Measurements from ENCODE around the gene MCOLN1. TPM values are rescaled to one million over a fixed set of nuclear protein-coding genes. Genes with fewer than 3 reads are reported as not detected.

Gene MCOLN1
- total and polyA plus RNA-seq, 2 of the 8 experiments (the other 6 are each of a cell fraction or from before 2014, with no cell fraction given): 19.1 to 40.0 TPM

- no peak for TF ChIP-seq RFX5 (IDR thresholded peaks at IDR 0.05; ENCODE audit: borderline replicate concordance, low read depth, low read length)
- TF ChIP-seq YY1 (IDR thresholded peaks at IDR 0.05; ENCODE audit: low read depth, low read length): no peak
- no peak for TF ChIP-seq TBP (IDR thresholded peaks at IDR 0.05; ENCODE audit: low read depth, low read length)
- TF ChIP-seq CBX8 (IDR thresholded peaks at IDR 0.05; ENCODE audit: borderline replicate concordance, low read depth, low read length): no peak
Measured at GRCh38 chr19:7542556-7543348, 20.3 kb downstream of the MCOLN1 start (continued).
